NCI-H1105 treated with DMSO at 0.1 percent for 48 hours (cell line): ENCODE data around the gene STK39.

ENCODE experiments used
- DNase-seq: peaks from one replicate; lab custom pipeline; 2025; lab: John Stamatoyannopoulos, UW

The STK39 gene

DNA sequence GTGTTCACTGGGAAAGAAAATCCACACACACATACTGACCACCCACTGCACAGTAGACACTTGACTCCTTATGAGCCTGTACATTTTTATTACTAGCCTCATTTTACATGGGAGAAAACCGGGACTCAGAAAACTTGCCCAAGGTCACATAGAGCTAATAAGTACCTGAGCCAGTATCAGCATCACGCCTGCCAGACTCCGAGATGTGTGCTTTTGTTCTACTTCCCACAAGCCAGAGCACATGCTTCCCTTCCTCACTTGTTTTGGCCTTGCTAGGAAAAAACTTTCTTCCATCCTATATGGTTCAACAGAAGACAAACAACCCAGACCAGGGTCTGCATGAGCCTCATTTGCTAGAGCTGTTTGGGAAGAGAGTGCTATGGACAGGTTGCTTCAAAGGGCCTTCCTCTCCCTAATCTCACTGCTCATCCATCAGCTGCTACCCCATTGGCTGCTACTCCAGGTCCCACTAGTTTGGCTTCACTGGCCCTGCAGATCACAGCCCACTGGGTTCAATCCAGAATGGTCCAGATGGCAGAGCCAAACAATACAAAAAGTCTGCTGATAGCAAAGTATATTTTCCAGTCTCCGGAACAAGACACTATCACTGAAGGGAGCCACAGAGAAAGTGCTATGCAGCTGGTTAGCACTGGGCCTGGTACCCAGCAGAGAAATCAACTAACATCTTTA, 63.9 kb downstream of the STK39 start:
- no peak for DNase-seq

DNA sequence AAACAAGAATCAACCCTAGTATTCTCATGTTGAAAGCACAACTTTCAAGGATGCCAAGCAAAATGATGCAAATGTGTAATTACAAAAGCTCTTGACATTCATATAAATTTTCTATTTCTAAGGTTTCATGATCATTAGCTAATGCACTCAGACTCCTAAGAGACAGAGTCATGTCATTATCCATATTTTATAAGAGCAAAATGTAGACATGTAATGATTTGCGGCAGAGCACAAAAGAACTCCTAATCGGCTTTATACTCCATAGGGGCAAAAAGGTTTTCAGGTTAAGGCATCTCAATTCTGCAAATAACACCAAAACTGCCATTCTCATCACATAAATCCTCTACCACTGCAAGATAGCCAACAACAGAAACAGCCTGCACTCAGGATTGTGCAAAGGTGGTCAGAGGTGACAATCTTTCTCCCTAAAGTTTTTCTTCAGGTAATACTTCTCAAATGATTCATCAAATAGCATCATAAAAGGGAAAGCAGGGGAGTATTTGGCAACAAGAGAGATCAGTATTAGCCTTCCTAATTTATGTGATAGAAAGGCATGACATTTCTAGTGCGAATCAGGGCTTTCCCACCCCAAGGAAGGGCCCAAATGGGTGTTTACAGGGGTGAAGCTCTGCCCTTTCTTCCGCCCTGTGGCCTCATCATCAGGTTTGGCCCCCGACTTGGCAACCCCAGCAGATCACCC, 64.7 kb downstream of the STK39 start:
- peak; percentile 59 for DNase-seq

DNA sequence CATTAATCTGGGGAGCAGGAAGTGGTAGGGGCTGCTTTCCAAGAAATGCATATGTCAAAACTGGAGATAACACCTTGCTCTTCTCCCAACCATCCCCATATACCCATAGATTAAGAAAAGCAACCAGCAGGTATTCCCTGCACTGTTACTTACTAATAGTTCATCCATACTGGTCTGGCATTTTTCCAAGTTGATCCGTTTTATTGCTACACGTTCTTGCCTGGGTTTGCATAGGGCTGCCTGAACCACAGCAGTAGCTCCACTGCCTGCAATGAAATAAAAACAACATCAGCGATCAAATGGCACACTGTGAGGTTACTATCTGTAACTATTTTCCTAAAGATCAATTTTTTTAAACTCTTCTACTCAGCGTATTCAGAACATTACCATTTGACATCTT, 65.6 kb downstream of the STK39 start:
- DNase-seq = peak; percentile 75

DNA sequence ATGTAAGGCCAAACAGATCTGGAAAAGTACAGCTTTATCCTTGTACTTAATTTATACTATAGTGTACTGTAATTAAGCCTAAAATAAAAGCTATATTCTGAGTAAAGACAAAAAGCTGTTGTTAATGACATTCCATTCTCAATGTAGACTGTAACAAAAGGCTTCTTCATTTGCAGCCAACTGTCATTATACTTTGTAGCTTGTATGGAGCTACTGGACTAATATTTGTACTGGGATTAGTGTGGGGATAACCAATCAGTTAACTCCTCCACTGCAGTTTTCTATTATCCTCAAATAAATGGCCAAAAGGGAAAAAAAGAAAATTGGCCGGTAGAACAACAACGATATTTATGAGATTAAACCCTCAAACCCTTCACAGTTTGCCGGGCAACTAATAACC, 66.5 kb downstream of the STK39 start:
- peak; percentile 65 for DNase-seq

DNA sequence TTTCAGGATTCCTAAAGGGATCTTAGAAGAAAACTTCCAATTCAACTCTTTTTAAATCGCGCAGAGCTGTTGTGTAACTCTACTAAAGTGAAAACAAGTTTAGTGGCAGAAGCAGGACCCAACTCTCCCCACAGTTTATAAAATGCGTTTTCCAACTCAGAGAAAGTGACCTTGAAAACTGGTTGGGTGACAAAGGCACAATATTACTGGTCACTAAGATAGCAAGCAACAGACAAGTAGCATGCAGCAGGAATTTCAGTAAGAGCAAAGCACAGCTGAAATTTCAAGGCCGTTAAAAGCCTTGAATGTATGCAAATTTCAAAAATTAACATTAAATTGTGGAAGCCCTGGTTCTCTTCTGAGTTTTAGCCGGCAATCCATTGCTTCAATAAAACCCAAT, 66.9 kb downstream of the STK39 start:
- no peak for DNase-seq

DNA sequence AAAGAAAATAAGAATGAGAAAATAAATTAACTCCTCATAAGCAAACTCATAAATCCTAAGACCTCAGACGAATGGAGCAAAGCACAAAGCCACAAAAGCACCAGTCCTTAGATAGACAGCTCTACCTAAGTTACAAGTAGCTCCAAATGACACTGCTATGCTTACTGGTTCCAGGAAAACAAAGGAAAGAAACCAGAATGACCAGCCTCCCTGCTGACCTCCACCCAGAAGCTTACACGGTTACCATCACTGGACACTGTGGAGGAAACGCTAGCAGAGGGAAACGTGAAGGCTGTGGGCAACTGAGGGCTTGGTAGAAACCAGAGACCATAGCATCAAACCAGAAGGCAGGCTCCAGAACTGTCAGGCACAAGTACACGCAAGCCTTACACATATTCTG, 67.8 kb downstream of the STK39 start:
- DNase-seq = no peak

DNA sequence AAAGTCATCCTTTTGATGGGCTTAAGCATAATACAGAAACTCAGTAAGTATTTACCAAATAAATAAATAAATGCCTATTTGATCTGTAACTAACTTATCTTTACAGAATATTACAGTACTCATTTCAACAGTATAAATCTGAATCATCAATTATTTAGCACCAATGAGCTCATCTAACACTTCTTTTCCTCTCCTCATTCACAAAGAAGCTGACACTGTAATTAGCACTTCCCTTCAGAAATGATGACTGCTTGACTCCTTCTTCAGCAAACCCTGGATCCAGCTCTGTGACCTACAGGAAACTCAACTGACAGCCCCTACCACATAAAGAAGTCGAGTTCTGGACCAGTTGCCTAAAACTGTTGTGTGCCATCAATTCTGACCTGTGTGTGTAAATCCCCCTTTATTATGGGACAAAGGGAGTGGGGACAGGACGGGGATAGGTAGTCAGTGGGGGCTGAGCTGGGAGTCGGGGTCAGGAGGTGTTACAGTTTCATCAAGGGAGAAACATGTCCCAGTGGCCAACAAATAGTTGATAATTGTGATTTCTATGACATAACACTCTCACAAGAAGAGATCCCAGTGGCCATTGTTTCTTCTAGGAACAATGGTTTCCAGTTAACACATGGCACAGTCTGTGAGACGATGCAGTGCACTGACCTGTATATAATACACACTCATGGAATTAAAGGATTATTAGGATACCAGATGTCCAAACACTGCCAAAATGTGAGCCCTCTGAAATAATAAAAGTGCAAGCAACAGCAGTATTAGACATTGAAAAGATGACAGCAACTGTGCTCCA, 68.7 kb downstream of the STK39 start:
- DNase-seq = no peak

DNA sequence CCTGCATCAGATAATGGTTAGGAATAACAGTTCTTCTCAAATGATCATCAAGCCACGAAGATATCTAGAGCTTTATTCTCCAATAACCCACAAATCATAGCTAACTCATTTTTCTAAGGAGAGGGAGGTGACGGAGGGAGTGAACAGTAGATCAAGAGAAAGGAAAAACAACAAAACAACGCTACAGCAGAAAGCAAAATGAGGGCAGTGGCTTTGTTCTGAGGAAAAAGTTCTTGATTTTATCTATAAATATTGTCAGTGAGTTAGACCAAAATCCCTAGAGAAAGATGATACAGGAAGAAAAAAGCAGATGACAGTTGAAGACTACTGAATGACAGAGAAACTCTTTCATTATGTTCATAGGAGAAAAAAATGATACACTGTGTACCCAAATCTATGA, 71.0 kb downstream of the STK39 start:
- DNase-seq = no peak

DNA sequence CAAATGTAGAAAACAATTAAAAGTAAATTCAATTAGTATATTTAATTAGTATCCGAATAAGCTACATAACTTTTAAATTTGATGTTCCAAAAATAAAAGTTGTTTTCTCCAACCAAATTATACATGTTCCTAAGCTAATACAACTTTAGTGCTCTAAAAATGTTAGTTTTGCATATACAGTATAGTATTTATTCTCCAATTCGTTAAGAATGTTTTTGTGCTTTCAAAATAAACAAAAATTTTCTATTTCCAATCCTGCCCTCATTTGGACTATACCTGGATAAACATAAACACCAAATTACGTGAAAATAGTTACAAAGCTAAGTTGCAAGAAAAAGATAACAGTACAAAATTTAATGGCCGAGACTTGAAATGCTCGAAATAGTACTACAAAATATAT, 71.9 kb downstream of the STK39 start:
- no peak for DNase-seq

DNA sequence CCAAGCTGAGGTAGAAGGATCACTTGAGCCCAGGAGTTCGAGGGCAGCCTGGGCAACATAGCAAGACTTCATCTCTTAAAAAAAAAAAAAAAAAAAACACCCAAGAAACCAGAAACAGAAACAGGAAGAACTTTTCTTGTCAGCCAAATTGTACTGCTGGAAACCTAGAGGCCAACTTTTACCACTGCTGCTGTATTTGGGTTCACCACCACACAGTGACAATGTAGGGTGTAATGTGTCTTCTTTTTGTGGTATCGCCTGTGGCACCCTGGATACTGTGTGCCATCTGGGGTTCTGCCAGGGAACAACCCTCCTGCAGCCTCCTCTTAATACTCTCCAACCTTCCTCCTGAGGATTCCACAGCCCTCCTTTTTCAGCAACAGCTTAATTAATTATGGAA, 72.6 kb downstream of the STK39 start:
- no peak for DNase-seq

DNA sequence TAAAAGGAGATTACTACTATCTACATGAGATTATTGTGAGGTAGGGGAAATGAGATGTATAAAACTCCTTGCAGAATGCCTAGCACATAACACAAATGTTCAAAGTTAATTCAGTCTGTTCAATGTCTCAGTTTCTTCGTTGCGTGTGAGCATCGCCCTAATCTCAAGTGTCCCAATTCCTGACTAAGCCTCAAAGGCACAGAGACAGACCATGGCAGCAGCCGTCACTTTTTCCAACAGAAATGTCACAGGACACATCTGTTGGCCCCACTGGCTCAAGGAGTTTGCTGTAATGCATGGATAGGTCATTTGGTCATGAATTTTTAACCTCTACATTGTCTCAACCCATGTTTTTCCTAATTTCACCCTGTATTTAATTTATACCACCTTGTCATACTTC, 75.3 kb downstream of the STK39 start:
- DNase-seq = no peak

DNA sequence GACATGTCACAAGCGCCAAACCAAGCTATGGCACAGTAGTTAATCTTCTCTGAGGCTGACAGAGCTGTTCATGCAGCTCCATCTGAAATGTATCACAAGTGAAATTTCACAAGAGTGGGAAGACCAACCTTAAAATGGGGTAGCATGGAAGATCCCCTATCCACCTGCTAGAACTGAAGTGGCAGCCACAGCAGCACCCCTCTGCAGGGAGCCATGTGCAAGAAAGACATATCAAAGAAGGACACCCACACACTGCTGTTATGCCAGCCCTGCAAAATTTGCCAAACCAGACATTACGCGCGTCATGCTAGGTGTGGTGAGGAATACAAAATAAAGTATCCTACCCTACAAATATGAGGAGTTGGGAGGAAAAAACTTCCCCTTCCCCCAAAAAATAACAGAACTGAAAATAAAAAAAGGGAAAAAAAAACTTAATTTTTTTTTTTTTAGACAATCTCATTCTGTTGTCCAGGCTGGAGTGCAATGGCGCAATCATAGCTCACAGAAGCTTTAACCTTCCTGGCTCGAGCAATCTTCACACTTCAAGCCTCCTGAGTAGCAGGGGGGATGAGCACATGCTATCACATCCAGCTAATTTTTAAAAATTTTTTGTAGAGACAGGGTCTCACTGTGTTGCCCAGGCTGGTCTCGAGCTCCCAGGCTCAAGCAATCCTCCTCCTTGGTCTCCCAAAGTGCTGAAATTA, 76.2 kb downstream of the STK39 start:
- no peak for DNase-seq

DNA sequence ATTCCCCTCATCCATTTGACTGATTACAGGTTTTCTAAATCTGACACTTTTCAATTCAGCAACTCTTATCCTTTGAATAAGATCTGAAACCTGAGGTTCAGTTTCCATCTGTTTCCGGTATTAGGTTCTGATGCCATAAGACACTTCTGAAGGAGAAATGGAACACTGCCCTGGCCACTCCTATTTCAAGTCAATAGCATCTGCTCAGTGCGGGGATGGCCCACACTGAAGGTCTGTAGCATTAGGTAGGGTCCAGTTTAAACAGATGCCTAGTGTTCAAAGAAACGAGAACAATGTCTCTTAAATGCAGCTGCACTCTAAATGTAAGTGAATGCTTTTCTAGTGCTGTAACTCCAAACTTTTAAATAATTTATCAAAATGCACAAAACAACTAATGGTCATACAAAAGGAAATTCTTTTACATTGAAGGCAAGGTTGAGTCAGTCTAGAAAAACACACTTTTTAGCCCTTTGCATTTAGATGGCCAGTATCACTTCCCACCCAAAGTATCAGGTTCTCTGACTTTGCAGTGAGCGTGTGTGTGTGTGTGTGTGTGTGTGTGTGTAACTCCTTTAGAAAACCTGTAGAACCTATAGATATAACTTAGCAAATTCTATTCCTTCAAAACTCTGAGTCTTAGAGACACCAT, 78.2 kb downstream of the STK39 start:
- no peak for DNase-seq

DNA sequence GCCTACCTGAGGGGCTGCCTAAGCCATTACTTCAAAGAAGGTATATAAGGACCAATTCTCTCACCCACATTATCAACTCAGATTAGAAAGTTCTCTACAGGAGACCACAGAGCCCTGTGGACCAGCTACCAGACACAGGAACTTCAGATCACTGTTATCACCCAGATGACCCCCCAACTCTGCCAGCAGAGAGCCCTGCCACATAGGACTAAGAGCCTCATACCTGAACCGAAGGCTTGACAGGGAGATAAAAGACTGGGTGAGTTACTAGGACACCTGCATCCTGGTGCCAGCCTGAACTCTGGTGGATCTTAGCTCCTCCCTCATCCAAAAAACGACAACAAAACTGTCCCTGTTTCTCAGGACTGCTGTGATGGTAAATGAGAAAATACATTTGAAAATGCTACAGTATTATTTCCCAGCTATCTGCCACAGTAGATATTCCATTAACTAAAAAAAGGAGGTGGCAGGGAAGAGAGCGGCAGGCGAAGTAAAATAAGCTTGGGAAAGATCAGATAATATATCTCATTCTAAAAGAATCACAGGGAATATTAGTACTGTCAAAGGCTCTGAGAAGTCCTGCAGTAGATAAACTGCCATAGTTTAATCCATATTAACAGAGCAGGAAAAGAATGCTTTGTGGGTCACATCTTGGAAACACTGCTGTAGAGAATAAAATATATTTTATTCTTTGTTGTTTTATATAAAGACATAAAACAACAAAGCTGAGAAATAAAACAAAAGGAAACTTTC, 79.7 kb downstream of the STK39 start:
- DNase-seq = no peak

DNA sequence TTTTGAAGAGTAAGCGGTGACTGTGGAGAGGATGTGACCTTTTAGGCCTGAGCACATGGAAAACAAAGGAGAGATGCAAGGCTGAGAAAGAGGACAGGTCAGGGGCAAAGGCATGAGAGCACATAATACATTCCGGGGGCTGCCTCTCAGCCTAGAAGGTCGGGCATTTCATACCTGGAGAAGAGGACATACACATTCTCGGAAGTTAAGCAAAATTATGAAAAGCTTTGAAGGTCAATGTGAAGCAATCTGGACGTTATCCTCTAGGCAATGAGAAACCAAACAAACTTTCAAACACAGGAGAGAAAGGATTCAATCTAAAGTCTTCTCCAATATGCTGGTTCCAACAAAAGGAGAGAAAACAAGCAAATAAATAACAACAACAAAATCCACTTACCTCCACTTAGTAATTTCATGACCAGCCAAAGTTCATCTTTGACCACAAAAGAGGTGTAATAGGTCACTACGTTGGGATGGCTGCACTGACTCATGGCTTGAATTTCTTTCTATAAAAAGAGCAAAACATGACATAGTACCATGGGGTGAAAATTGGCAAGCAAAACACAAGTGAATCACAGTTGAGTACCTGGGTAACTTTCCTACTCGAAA, 80.4 kb downstream of the STK39 start:
- DNase-seq = no peak

DNA sequence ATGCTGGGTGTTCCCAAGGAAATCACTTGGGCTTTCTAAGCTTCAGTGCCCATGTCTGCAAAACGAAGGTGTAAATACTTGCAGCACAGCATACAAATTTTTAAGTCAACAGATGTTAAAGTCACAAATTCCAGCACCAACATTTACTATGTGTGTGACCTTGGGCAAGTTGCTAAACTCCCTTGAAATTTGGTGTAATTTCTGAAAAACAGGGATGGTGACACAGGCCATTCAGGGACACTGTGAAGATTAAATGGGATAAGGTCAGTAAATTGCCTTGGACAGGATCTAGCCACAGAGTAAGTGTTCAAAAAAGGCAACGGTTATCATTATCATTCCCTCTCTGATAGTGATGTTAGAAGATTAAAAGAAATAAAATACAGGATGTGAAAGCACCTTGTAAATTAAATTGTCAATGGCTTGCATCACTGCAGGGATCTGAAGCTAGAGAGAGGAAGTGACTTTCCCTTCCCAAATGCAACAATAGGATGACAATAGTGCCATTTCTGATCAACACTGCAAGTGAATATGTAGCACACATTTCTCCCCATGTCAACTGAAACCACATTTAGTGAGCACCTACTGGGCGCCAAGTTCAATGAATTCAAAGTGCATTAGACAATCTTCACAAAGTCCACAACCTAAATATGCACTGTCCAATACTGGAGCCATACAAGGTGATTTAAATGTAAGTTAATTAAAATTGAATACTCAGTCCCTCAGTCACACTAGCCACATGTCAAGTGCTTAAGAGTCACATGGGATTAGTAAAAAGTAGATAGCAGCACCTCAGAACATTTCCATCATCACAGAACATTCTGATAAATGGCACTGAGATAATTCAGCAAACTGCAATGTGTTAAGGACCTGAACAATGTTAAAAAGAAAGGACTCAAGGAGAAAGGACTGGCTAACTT, 81.2 kb downstream of the STK39 start:
- no peak for DNase-seq

DNA sequence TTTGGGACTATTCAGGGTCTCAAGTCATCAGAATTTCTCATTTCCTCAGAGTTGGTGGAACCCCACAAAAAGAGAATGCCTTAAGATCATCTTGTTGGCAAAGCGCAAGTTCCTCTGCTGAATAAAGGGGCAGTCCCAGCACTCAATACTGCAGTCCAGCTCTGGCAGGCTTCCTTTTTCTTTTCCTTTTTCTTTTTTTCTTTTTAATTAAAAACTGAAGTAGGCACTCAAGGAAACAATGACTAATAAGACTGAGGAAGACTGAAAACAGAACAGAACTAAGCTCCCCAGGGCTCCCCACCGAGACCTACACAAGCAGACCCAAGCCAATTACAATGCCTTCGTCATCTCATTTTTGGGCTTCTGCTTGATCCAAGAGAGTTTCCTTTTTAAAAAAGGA, 82.0 kb downstream of the STK39 start:
- no peak for DNase-seq

DNA sequence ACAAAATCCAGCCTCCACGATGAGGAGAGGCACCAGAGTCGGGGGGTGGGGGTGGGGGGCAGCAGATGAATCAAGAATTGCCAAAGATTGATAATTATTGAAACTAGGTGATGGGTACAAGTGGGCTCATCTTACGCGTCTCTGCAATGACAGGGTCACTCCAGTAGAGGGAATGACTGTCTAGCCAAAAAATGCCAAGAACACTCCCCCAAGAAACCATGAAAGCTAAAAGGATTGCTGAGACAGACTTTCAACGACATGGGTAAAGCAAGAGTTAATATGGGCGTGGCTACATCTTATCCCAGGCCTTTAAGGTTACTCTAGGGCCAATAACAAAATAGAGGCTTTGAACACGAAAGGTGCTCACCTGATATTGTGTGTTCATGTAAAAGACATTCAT, 86.5 kb downstream of the STK39 start:
- no peak for DNase-seq

DNA sequence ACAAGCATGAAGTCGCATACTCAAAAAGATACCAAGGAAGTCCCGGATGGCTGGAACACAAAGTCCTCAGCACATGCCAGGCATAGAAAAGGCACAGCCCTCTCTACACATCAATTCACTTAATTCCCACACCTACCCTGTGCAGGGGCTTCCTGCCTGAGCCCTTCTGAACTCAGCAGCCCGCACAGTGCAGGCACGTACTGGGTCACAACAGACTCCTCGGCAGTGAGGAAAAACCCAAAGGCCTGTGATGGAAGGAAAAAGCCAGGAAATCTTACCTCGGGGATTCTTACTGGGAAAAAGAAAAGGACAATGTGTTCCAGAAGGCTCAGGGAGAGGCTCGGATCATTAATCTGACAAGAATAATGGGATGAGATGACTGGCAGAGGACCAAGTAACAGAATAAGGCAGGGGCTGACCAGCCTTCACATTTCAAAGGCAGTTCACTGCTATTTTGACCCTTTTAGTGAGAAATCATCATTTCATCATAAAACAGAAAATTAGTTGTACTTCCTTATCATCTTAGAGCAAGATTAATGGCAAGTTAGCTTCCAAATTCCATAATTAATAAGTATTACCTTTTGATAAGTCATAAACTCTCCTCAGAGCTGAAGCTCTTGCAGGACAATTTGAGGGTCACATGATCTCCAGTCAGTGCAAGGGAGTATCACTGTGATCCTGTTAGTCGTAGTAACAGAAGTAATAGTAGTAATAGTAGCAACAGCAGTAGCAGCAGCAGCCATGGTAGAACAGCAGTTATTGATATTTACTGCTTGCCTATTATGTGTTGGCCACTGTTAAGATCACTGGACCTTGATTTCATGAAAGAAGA, 87.4 kb downstream of the STK39 start:
- DNase-seq = no peak
